CD4-positive, alpha-beta T cell treated with Interleukin-17A for 4 hours (primary cell): ENCODE results near the gene ASAH2B.

Source experiments
- DNase-seq: peaks from one replicate; pipeline ENCODE4 v3.0.0-alpha.2; 2020; ENCODE audit warnings: mixed read lengths

The ASAH2B gene

DNA sequence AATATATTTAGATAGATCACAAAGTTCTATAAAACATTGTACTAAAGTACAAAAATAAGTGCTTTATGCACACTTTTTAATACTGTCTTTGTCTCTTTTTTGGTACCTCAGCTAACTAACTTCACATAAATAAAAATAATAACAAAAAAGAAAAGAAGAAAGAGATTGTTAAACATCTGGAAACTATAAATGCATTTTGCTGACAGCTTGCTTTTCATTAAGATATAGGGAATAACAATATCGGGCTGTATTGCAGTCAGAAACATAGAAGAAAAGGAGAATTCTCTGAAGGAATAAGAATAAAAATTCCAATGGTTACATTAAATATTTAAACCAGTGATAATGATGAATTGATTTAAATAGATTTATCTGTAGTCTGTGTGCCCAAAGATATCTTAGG, 59.9 kb downstream of the ASAH2B start:
- DNase-seq: no peak

DNA sequence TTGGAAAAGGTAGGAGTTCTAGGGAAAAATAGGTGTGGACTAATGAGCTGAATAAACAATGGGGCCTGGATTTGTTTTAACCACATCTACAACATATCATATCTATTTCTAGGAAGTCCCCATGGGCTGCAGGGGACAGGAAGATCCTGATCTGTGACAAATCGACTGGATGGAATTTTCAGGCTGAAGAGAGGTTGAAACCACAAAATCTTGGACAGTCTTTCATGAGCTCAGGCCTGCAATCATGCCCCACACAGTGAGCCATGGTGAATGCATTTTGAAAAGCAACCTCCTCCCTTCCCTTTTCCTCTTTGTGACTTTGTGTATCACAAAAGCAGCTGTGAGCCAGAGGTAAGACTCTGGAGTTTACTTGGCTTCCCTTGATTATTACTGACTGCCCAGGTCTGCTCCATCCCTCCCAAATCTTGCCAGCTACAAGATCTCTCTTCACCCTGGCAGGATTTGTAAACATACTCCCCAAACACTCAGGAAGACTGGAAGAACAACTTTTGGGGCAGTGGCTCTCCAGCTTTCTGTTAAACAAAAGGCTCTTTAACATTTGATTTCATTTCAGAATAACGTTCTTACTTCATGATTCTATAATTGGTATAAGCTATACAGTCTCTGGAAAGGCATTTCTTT, 66.4 kb downstream of the ASAH2B start:
- DNase-seq: no peak

DNA sequence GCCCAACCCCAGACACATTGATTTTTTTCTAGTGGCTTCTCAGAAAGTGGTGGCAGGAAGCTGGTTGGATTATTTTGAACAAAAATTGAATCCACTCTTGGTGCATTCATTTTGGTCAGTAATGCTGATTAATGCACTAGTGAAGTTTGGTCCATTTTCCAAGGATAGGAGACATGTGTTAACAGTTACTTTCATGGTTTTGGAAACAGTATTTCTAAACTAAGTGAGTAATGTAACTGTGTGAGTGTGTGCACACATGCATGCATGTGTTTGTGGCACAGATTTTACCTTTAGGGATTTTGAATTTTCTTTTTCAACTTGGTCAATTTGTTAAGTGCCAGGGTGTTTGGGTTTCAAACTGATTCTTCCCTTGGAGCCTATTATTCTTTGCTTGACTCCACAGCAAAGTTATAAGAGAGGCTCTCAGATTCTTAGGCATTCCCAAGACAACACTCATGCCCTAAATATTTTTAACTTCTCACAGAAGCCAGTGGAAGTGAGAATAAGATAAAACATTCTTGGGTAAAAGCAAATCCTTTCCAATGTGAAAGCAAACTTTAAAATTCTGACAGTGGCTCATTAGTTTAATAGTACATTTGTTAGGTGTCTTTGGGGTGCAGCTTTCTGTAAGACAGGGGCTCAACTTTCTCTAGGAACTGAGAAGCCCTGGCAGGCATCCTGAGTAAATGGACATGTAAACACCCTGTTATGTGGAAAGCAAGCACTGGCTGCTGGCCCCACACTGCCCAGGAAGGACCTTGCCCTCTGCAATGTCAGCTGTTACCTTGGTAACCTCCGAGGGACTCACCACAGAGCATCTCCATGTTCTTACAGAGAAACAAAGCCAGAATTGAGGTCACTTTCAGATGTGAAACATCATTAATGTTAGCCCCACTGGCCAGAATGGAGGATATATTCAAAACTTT, 68.4 kb downstream of the ASAH2B start:
- DNase-seq: no peak
